ENCODE data around the gene DDX46.
"Not testable (repeated sequence)": the region's sequence is repeated elsewhere in the genome, so short reads cannot be mapped to it uniquely, and the experiment has no call there.

The DDX46 gene

GRCh38 chr5:134840811-134841210 is 82.2 kb downstream of the DDX46 start:
- no peak for DNase-seq

DNA sequence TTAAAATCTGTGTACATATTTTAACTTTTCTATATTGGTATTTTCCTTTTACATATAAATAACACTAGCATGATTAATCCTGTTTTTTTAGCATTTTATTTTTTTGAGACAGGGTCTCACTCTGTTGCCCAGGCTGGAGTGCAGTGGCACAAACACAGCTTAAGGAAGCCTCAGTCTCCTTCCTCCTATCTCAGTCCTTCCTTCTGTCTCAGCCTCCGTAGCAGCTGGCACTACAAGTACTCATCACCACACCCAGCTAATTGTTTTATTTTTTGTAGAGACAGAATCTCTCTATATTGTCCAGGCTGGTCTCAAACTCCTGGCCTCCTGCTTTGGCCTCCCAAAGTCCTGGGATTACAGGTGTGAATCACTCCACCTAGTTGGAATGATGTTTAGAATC is 85.7 kb downstream of the DDX46 start:
- DNase-seq: no peak

DNA sequence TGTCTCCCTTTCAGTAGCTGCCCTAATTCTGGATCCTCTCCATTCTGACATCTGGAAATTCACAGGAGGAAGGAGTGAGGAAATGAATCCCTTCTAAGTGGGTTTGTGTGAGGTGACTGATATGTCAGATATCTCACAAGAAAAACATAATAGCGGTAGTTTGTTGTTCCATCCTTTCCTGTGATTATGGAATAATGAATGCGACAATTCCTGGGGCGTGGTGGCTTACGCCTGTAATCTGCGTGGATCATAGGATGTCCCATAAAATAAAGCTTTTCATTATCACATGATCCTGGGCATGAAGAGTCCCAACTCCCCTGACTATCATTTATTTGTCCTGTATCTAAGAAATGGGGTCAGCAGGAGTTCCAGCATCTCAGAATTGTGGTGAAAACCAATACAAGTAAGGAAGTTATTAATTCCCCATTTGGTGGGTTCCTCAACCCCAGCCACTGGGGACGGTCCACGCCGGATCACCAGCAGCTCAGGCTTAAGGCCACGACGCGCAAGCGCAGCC is 86.8 kb downstream of the DDX46 start:
- no peak for DNase-seq

GRCh38 chr5:134845852-134846640 is 87.5 kb downstream of the DDX46 start, which contains the start of gene C5orf24:
Gene C5orf24 (plus strand): TSS chr5:134845968. CDS start chr5:134854901, 8,933 bp downstream.
- DNase-seq: peak; percentile 53 to 97 (median 92)

GRCh38 chr5:134846641-134846960 is 88.0 kb downstream of the DDX46 start:
- peak in 2 of 58 donors; percentile 14 to 32 for DNase-seq

- DNase-seq: not testable (repeated sequence)
Observed at GRCh38 chr5:134849434-134849933, 90.9 kb downstream of the DDX46 start.

GRCh38 chr5:134851307-134851923 is 92.8 kb downstream of the DDX46 start:
- no peak for DNase-seq

DNA sequence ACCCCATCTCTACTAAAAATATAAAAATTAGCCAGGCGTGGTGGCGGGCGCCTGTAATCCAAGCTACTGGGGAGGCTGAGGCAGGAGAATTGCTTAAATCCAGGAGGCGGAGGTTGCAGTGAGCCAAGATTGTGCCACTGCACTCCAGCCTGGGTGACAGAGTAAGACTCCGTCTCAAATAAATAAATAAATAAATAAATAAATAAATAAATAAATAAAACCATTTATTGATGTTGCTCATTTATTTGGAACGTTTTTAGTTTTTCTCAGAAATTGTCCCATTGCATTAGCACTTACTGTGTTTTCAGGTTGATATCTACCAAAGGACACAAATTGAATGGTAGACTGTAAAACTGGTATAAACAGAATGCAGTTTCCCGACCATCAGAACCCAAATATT is 97.9 kb downstream of the DDX46 start:
- DNase-seq: not testable (repeated sequence)

DNA sequence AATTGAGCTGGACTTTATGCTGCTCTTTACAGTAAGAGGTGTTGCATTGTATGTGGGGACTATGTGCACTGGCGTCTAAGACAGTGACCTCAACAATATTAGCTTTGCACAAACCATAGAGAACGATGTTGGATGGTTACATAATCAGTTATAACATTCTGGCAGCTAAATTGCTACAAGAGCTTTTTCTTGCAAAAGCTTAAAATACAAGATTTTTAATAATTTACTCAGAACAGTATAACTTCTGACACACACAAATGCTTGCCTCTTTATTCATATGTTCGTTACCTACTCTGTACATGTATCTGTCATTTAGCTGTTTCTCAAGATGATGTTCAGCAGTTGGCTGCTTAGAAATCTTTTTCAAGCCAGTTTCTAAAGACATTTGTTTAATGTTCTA is 98.8 kb downstream of the DDX46 start:
- no peak for DNase-seq

DNA sequence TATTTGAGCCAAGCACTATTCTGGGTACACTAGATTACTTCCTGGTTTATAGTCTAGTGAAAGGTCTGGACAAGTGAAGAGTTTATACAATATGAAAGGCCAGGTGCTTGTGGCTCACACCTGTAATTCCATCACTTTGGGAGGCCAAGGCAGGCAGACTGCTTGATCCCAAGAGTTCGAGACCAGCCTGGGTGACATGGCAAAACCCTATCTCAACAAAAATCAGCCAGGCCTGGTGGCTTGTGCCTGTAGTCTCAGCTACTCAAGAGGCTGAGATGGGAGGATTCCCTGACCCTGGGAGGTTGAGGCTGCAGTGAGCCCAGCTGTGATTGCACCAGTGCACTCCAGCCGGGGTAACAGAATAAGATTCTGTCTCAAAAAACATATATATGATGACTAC is 106.1 kb downstream of the DDX46 start:
- no peak for DNase-seq

GRCh38 chr5:134873494-134873893 is 114.9 kb downstream of the DDX46 start:
- DNase-seq: peak in 1 of 58 donors; percentile 14

DNA sequence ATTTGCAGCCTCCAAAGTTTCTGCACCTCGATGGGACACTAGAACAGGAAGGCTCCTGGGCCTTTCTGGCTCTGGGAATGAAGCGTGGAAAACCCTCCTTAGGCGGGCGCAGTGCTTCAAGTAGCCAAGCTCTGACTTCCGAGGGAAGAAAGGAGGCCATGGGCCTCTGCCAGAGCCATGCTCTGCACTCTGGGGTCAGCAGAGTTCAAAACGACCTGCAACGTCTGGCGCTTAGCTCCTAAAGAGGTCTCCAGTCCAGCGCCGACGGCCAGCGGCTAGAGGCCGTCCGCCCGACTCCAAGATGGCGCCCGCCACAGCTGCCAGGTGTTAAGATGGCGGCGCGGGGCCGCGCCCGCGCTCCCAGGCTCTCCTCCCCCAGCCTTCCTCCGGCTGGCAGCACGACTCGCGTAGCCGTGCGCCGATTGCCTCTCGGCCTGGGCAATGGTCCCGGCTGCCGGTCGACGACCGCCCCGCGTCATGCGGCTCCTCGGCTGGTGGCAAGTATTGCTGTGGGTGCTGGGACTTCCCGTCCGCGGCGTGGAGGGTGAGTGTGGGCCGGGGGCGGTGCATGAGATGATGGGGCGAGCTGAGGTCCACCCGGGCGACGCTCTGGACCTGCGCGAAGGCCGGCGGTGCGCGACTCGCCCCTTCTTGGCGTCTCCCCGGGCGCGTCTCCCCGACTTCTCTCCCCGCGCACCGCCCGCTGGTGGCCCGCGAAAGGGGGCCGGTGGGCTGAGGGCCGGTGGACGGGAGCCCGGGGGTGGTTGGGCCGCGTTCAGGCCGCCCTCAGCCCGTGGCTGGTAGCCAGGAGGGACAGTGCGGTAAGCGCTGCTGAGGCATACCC is 115.6 kb downstream of the DDX46 start, which contains the start of gene TXNDC15:
TXNDC15 (plus strand) TSS at position 385 of the 844 bp plus-strand sequence; CDS start at position 442, 57 bp downstream.
- peak in 57 of 58 donors; percentile 35 to 91 (median 82) for DNase-seq

- peak in 56 of 58 donors; percentile 6 to 83 (median 62) for DNase-seq
Observed at GRCh38 chr5:134874831-134875655, 116.5 kb downstream of the DDX46 start.

GRCh38 chr5:134877159-134877558 is 118.6 kb downstream of the DDX46 start:
- no peak for DNase-seq

GRCh38 chr5:134878403-134878802 is 119.8 kb downstream of the DDX46 start:
- DNase-seq: no peak

- DNase-seq: no peak
Observed at GRCh38 chr5:134879456-134879855, 120.9 kb downstream of the DDX46 start.

Measured in anterior cingulate cortex (tissue), 58 donors.